Uterus (tissue), 2 donors: ENCODE data around the gene ZC2HC1B.

ENCODE experiments used
- CTCF ChIP-seq, 4 experiments: fragments of 200-600 bp in 2 of 4; fragments of 450-650 bp in 2 of 4; sonication (generic) in 2 of 4; IDR thresholded peaks; one replicate each; pipeline ENCODE4 v1.5.1; 2016 to 2019; ENCODE audit warnings: antibody characterized with exemption in 4 of 4, mild to moderate bottlenecking in 2 of 4, moderate library complexity in 1 of 4
- POLR2A ChIP-seq, 2 donors: fragments of 450-650 bp; IDR thresholded peaks; one replicate each; pipeline ENCODE4 v1.6.1; 2016; ENCODE audit warnings: antibody characterized with exemption in 2 of 2, mild to moderate bottlenecking in 1 of 2, moderate library complexity in 1 of 2

GRCh38 chr6:143864234-143864633, at the start of gene ZC2HC1B:
- TF ChIP-seq CTCF (IDR thresholded peaks at IDR 0.05) (no peak), POLR2A (IDR thresholded peaks at IDR 0.05) (no peak)
